Testis (tissue), 3 donors: ENCODE data around the gene TLE4. TPM values are rescaled to one million over a fixed set of nuclear protein-coding genes. Genes with fewer than 3 reads are reported as not detected.

Experiments used
- DNase-seq: peaks from one replicate; pipeline ENCODE4 v3.0.0-alpha.2; 2019
- H3K27ac ChIP-seq, 2 donors: fragments of 200-600 bp; sonication (generic); one replicate each; pipeline ENCODE4 v1.5.1; 2019
- H3K27me3 ChIP-seq: fragments of 200-600 bp; sonication (generic); one replicate; pipeline ENCODE4 v1.5.1; 2019
- H3K36me3 ChIP-seq: fragments of 200-600 bp; sonication (generic); one replicate; pipeline ENCODE4 v1.5.1; 2017; ENCODE audit warnings: low read depth; ENCODE audit errors: missing control alignments
- H3K4me1 ChIP-seq: fragments of 200-600 bp; sonication (generic); one replicate; pipeline ENCODE4 v1.5.1; 2019
- H3K4me3 ChIP-seq, 2 donors: fragments of 200-600 bp; sonication (generic); one replicate each; pipeline ENCODE4 v1.5.1; 2017 to 2019
- H3K9me3 ChIP-seq: fragments of 200-600 bp; sonication (generic); one replicate; pipeline ENCODE4 v1.5.1; 2017
- CTCF ChIP-seq, 3 experiments: fragments of 450-650 bp in 2 of 3; fragments of 200-600 bp in 1 of 3; sonication (generic) in 1 of 3; IDR thresholded peaks; one replicate each; pipeline ENCODE4 v1.5.1; 2016 to 2019; ENCODE audit warnings: antibody characterized with exemption in 3 of 3, mild to moderate bottlenecking in 2 of 3, moderate library complexity in 1 of 3
- POLR2A ChIP-seq: fragments of 450-650 bp; IDR thresholded peaks from one replicate; pipeline ENCODE4 v1.6.1; 2017; ENCODE audit warnings: antibody characterized with exemption, mild to moderate bottlenecking, moderate library complexity
- WGBS, 2 donors: methylation state at CpG; one replicate each; pipeline ENCODE4 v1.1.5; 2018; 5-methylcytosine and 5-hydroxymethylcytosine counted together
- intact Hi-C: fragments of 100-400 bp; cut with DNase I; formaldehyde crosslinking; loops from one replicate; pipeline ENCODE4 v1.15.1; 2023; ENCODE audit warnings: low total_unique reads
- polyA plus RNA-seq: library from polyadenylated mRNA; stranded (reverse); fragments of 350-450 nt; fragmentation: Illumina TruSeq; extraction: RNeasy Lipid Tissue Mini Kit (QIAGEN cat#74804); gene quantifications from one replicate; pipeline ENCODE4 v1.2.3, GENCODE V29; 2014; ENCODE audit warnings: low read depth, low replicate concordance; ENCODE audit not compliant: insufficient read depth
- total RNA-seq, 2 donors: library from RNA; depleted of rRNA; stranded (reverse); fragments of >200 nt; gene quantifications; one replicate each; pipeline ENCODE4 v1.2.3, GENCODE V29; 2016

The TLE4 gene
- total and polyA plus RNA-seq, 3 donors from 2014 or later = 223 to 311 (median 292) TPM

- TF ChIP-seq CTCF (IDR thresholded peaks at IDR 0.05) = no peak
- no peak for TF ChIP-seq POLR2A
- no peaks in the 10 kb centered on the region for H3K27me3 ChIP-seq
- no peak overlapping the region for H3K27ac ChIP-seq
- intact Hi-C loops = no loop called here
- H3K4me3 ChIP-seq = no peak overlapping the region
- no peaks in the 10 kb centered on the region for H3K4me1 ChIP-seq
- DNase-seq = no peak
- WGBS, 2 donors = 90 to 92% methylated on average over 3 of the region's 3 CpGs
- no peaks in the 10 kb centered on the region for H3K9me3 ChIP-seq
- H3K36me3 ChIP-seq = no peaks in the 10 kb centered on the region
These were observed 98.7 kb downstream of the TLE4 start for GRCh38 chr9:79670269-79670961.

- no peaks in the 10 kb centered on the region for H3K27me3 ChIP-seq
- no peak overlapping the region for H3K27ac ChIP-seq
- no peaks in the 10 kb centered on the region for H3K36me3 ChIP-seq
- H3K4me1 ChIP-seq = no peaks in the 10 kb centered on the region
- no peak for DNase-seq
- H3K4me3 ChIP-seq = no peak overlapping the region
- H3K9me3 ChIP-seq = no peaks in the 10 kb centered on the region
- 85 to 98% methylated on average over 2 of the region's 2 CpGs for WGBS, 2 donors
- TF ChIP-seq POLR2A = no peak
- TF ChIP-seq CTCF (IDR thresholded peaks at IDR 0.05) = no peak
- intact Hi-C loops = no loop called here
These were observed 99.8 kb downstream of the TLE4 start for GRCh38 chr9:79671558-79671957.

GRCh38 chr9:79672236-79672635 lies 100.5 kb downstream of the TLE4 start:
- Histone ChIP-seq H3K4me1 (no peaks in the 10 kb centered on the region), H3K36me3 (no peaks in the 10 kb centered on the region), H3K27me3 (no peaks in the 10 kb centered on the region), H3K9me3 (no peaks in the 10 kb centered on the region), H3K27ac (no peak overlapping the region), H3K4me3 (no peak overlapping the region)
- DNase-seq = no peak
- no peak for TF ChIP-seq POLR2A
- TF ChIP-seq CTCF (IDR thresholded peaks at IDR 0.05) = no peak
- intact Hi-C loops = no loop called here
- WGBS, 2 donors = 60 to 81% methylated on average over 3 of the region's 3 CpGs

- Histone ChIP-seq H3K27me3 (no peaks in the 10 kb centered on the region), H3K36me3 (no peaks in the 10 kb centered on the region), H3K27ac (no peak overlapping the region), H3K9me3 (no peaks in the 10 kb centered on the region), H3K4me3 (no peak overlapping the region), H3K4me1 (no peaks in the 10 kb centered on the region)
- 60 to 84% methylated on average over 4 of the region's 4 CpGs for WGBS, 2 donors
- intact Hi-C loops = no loop called here
- DNase-seq = no peak
- TF ChIP-seq CTCF (IDR thresholded peaks at IDR 0.05) = no peak
- no peak for TF ChIP-seq POLR2A
These were observed 101.1 kb downstream of the TLE4 start for GRCh38 chr9:79672891-79673290.

GRCh38 chr9:79673614-79674013 lies 101.8 kb downstream of the TLE4 start:
- Histone ChIP-seq H3K27ac (no peak overlapping the region), H3K4me1 (no peaks in the 10 kb centered on the region), H3K9me3 (no peaks in the 10 kb centered on the region), H3K27me3 (no peaks in the 10 kb centered on the region), H3K36me3 (no peaks in the 10 kb centered on the region), H3K4me3 (no peak overlapping the region)
- TF ChIP-seq CTCF (IDR thresholded peaks at IDR 0.05) = no peak
- TF ChIP-seq POLR2A = no peak
- intact Hi-C loops = no loop called here
- DNase-seq = no peak
- 81 to 92% methylated on average over 3 of the region's 3 CpGs for WGBS, 2 donors
